Measurements from ENCODE around the gene PMAIP1.

Gene PMAIP1

DNA sequence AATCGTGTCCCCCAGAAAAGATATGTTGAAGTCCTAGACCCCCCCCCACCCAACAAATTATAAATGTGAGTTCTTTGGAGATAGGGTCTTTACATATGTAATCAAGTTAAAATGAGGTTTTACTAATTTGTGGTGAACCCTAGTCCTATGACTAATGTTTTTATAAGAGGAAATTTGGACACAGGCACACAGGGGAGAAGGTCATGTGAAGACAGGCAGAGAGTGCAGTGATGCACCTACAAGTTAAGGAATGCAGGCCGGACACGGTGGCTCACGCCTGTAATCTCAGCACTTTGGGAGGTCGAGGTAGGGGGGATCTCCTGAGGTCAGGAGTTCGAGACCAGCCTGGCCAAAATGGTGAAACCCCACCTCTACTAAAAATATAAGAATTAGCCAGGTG lies 5.8 kb upstream of the PMAIP1 start:
- H3K27me3 Mint-ChIP-seq (ENCODE audit: low read depth) = peaks cover 54% of the 10 kb centered on the region
- H3K36me3 Mint-ChIP-seq (ENCODE audit: low read depth) = no peaks in the 10 kb centered on the region
- no peak overlapping the region for H3K4me3 Mint-ChIP-seq
- no peaks in the 10 kb centered on the region for H3K9me3 Mint-ChIP-seq
- no peak overlapping the region for H3K27ac Mint-ChIP-seq
- H3K4me1 Mint-ChIP-seq = peaks cover under 1% of the 10 kb centered on the region
- TF ChIP-seq, protein P1, sequence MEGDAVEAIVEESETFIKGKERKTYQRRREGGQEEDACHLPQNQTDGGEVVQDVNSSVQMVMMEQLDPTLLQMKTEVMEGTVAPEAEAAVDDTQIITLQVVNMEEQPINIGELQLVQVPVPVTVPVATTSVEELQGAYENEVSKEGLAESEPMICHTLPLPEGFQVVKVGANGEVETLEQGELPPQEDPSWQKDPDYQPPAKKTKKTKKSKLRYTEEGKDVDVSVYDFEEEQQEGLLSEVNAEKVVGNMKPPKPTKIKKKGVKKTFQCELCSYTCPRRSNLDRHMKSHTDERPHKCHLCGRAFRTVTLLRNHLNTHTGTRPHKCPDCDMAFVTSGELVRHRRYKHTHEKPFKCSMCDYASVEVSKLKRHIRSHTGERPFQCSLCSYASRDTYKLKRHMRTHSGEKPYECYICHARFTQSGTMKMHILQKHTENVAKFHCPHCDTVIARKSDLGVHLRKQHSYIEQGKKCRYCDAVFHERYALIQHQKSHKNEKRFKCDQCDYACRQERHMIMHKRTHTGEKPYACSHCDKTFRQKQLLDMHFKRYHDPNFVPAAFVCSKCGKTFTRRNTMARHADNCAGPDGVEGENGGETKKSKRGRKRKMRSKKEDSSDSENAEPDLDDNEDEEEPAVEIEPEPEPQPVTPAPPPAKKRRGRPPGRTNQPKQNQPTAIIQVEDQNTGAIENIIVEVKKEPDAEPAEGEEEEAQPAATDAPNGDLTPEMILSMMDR (IDR thresholded peaks at IDR 0.05; ENCODE audit: unreplicated experiment in 3 of 3) = no peak

DNA sequence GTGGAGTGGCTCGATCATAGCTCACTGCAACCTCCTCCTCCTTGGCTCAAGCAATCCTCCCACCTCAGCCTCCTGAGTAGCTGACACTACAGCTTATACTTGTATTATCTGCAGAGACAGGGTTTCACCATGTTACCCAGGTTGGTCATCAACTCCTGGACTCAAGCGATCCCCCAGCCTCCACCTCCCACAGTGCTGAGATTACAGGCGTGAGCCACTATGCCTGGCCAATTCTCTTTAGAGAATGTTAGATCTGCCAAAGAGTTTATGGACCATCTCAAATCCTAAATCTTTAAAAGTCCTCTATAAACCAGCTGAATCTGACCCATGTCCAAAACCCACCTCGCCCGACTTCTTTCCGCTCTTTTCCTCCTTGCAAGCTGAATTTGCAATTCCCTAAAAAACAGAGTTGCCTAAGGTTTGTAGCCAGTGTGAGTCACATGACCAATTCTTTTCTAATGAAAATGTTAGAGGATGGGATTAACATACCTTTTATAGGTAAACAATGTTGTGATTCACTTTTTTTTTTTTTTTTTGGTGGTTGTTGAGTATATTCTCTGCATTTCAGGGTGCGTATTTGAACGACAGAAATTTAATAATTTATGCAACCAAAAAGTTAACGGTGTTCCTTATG lies 2.4 kb upstream of the PMAIP1 start:
- TF ChIP-seq, protein P1 (IDR thresholded peaks at IDR 0.05; ENCODE audit: unreplicated experiment in 3 of 3) = no peak
- peaks cover 84% of the 10 kb centered on the region for H3K27me3 Mint-ChIP-seq (ENCODE audit: low read depth)
- peaks cover 19% of the 10 kb centered on the region for H3K4me1 Mint-ChIP-seq
- H3K4me3 Mint-ChIP-seq = no peak overlapping the region
- H3K27ac Mint-ChIP-seq = no peak overlapping the region
- no peaks in the 10 kb centered on the region for H3K36me3 Mint-ChIP-seq (ENCODE audit: low read depth)
- H3K9me3 Mint-ChIP-seq = no peaks in the 10 kb centered on the region

DNA sequence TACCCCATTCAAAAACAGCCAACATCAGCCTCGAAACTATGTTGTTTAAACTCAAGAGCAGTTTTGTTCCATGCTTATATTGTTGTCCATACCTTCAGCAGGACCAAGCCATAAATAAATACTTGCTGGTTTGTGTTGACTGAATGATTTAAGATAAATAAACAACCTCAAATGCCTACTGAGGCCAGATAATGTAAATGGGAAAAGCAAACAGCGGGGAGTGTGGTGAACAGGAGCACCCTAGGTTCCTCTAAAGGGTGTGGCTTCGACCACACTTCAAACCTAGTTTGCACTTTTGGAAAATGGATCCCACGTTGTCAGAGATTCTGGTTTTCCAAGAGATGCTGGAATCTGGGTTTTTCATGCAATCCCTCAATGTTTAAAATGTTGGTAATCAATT lies 1.7 kb upstream of the PMAIP1 start:
- peaks cover 22% of the 10 kb centered on the region for H3K4me1 Mint-ChIP-seq
- H3K27me3 Mint-ChIP-seq (ENCODE audit: low read depth) = peaks cover 91% of the 10 kb centered on the region
- H3K9me3 Mint-ChIP-seq = no peaks in the 10 kb centered on the region
- no peak overlapping the region for H3K27ac Mint-ChIP-seq
- H3K36me3 Mint-ChIP-seq (ENCODE audit: low read depth) = peaks cover under 1% of the 10 kb centered on the region
- peak overlapping the region in 1 of 3 experiments; percentile 87 for H3K4me3 Mint-ChIP-seq
- TF ChIP-seq, protein P1 (IDR thresholded peaks at IDR 0.05; ENCODE audit: unreplicated experiment in 3 of 3) = no peak

DNA sequence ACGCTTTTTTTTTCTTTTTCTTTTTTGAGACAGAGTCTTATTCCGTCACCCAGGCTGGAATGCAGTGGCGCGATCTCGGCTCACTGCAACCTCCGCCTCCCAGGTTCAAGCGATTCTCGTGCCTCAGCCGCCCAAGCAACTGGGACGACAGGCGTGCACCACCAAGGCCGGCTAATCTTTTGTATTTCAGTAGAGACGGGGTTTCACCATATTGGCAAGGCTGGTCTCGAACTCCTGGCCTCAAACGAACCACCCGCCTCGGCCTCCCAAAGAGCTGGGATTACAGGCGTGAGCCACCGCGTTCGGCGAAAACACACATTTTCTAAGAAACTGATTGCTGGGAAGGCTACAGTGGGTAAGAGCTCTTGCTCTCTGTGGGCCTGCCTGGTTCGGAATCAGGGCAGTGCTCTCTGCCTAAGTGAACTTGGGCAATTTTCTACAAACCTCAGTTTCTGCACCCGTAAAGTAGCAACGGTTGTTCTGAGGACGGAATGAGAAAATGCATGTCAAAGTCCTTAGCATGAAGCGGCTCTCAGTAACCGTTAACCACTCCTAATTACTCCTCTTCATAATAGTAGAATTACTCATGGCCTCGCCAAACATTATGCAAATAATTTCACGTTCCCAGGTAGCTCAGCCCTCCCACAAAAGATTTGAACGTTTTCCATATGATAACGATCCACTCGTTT lies 1.0 kb upstream of the PMAIP1 start:
- Mint-ChIP-seq H3K4me3 (peak overlapping the region; percentile 80 to 89 (median 87)), H3K27ac (peak overlapping the region in 1 of 3 experiments; percentile 66), H3K4me1 (peaks cover 22% of the 10 kb centered on the region), H3K36me3 (ENCODE audit: low read depth) (peaks cover 3% of the 10 kb centered on the region), H3K27me3 (ENCODE audit: low read depth) (peaks cover 94% of the 10 kb centered on the region), H3K9me3 (no peaks in the 10 kb centered on the region)
- TF ChIP-seq, protein P1 (IDR thresholded peaks at IDR 0.05; ENCODE audit: unreplicated experiment in 3 of 3) = no peak

DNA sequence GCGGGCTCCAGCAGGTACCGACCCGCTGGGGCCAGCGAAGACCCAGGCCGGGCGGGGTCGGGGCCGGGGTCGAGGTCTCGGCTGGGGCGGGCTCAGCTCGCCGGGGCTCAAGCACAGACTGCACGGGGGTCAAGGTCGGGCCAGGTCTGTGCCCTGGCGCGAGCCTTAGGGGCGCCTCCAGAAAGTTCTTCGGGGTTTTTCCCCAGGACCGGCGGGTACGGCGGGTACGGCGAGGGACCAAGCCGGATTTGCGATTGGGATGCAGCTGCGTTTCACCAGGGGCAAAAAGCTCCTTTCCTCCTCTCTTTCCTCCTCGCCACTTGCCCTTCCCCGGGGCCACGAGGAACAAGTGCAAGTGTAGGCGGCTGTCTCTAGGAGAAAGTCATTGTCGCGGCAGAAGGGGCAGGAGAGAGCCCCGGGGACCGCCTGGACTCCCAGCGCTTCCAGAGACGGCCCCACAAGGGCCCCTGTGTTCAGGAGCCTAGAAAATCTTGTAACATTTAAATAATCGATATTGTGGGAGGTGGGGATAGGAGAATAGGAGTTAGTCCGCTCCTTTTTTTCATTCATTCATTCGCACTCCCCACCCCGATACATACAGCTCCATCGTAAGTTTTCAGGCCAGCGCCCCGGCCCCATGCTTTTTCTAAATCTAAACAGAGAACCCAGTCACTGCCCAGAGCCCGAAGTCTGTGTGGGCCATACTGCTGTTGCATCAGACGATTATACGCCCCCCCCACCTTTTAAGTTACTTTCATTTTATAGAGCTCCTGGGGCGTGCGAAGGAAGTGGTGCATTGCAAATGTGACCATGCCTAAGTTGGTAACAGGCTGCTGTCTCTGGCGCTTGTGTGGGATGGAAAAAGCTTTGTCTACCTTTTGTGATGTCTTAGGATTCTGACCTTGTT lies 679 bp downstream of the PMAIP1 start:
- TF ChIP-seq, protein P1 (IDR thresholded peaks at IDR 0.05; ENCODE audit: unreplicated experiment in 3 of 3) = no peak
- Mint-ChIP-seq H3K36me3 (ENCODE audit: low read depth) (peaks cover 3% of the 10 kb centered on the region), H3K9me3 (no peaks in the 10 kb centered on the region), H3K27ac (peak overlapping the region in 1 of 3 experiments; percentile 0), H3K4me3 (peak overlapping the region; percentile 80 to 94 (median 85)), H3K27me3 (ENCODE audit: low read depth) (peaks cover 88% of the 10 kb centered on the region), H3K4me1 (peaks cover 26% of the 10 kb centered on the region)
